GM10266 (cell line): ENCODE data around the gene PGK2.
"Not testable (repeated sequence)": the region's sequence is repeated elsewhere in the genome, so short reads cannot be mapped to it uniquely, and the experiment has no call there.

Experiments used
- DNase-seq: peaks from one replicate; pipeline ENCODE4 v3.0.0; 2012; ENCODE audit errors: extremely low spot score
- TF ChIP-seq, protein P1 (sequence below): IDR thresholded peaks from 2 replicates; pipeline ENCODE4 v1.5.1; 2012; ENCODE audit warnings: mild to moderate bottlenecking, low read depth; ENCODE audit not compliant: control insufficient read depth, insufficient read depth; ENCODE audit errors: missing control alignments

PGK2 gene

DNA sequence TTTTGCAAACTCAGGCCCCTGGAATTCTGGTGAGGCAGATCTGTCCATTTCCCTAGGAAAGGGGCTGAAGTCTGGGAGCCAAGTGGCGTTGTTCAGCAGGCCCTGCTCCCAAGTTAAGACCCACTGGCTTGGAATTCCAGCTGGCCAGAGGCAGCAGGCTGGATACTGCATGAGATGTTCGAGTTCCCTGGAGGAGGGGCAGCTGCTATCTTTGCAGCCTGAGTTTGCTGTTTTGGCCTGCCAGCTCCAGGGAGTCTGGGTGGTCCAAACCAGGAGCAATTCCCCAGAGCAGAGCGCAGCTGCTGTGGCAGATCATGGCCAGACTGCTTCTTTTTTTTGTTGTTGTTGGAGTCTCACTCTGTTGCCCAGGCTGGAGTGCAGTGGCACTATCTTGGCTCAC lies 18.2 kb upstream of the PGK2 start:
- no peak for DNase-seq
- TF ChIP-seq, protein P1, sequence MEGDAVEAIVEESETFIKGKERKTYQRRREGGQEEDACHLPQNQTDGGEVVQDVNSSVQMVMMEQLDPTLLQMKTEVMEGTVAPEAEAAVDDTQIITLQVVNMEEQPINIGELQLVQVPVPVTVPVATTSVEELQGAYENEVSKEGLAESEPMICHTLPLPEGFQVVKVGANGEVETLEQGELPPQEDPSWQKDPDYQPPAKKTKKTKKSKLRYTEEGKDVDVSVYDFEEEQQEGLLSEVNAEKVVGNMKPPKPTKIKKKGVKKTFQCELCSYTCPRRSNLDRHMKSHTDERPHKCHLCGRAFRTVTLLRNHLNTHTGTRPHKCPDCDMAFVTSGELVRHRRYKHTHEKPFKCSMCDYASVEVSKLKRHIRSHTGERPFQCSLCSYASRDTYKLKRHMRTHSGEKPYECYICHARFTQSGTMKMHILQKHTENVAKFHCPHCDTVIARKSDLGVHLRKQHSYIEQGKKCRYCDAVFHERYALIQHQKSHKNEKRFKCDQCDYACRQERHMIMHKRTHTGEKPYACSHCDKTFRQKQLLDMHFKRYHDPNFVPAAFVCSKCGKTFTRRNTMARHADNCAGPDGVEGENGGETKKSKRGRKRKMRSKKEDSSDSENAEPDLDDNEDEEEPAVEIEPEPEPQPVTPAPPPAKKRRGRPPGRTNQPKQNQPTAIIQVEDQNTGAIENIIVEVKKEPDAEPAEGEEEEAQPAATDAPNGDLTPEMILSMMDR = no peak

DNA sequence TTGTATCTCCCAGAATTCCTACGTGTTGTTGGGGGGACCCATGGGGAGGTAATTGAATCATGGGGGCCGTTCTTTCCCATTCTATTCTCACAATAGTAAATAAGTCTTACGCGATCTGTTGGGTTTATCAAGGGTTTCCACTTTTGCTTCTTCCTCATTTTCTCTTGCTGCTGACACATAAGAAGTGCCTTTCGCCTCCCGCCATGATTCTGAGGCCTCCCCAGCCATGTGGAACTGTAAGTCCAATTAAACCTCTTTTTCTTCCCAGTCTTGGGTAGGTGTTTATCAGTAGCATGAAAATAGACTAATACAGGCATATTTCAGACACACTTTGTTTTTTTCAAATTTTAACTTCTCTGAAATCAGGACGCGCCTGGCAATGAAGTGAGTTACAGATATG lies 14.4 kb upstream of the PGK2 start:
- DNase-seq = no peak
- TF ChIP-seq, protein P1 = no peak

DNA sequence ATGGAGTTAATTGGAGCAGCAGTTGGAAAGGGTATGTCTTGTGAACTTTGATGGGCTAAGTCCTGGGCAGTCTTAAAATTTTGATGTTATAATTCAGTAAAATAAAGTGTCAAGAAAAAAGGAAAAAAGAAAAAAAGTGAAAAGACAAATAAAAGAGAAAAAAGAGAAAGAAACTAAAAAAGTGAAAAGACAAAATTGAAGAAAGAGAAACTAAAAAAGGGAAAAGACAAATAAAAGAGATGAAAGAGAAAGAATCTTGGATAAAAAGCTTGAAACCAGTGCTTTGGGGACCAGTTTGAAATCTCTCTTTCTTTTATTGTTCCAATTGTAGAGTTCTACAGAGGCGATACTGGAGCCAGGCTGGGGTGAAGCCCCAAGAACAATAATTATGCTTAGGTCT lies 12.0 kb upstream of the PGK2 start:
- TF ChIP-seq, protein P1 = no peak
- no peak for DNase-seq

DNA sequence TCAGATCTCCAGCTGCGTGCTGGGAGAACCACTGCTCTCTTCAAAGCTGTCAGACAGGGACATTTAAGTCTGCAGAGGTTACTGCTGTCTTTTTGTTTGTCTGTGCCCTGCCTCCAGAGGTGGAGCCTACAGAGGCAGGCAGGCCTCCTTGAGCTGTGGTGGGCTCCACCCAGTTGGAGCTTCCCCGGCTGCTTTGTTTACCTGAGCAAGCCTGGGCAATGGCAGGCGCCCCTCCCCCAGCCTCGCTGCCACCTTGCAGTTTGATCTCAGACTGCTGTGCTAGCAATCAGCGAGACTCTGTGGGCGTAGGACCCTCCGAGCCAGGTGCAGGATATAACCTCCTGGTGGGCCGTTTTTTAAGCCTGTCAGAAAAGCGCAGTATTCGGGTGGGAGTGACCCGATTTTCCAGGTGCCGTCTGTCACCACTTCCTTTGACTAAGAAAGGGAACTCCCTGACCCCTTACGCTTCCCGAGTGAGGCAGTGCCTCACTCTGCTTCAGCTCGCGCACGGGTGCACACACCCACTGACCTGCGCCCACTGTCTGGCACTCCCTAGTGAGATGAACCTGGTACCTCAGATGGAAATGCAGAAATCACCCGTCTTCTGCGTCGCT lies 9.9 kb upstream of the PGK2 start:
- DNase-seq = not testable (repeated sequence)

DNA sequence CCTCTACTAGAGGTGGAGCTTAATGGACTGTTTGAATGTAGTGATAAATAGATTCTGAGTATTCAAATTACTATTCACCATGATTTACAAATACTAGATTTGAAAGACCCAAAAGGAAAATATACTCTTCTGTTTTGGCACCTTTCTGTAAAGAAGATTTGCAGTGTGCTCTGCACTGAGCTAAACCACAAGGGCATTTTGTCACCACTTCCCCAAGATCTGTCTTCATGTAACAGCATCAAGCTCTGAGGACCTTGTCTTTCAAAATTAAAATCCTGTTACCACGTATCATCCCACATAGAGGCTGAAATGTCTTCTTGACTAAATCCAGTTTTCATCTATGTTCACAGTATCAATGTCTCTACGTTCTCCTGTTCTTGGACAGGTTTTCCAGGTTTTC lies 3.3 kb upstream of the PGK2 start:
- TF ChIP-seq, protein P1 = no peak
- no peak for DNase-seq

DNA sequence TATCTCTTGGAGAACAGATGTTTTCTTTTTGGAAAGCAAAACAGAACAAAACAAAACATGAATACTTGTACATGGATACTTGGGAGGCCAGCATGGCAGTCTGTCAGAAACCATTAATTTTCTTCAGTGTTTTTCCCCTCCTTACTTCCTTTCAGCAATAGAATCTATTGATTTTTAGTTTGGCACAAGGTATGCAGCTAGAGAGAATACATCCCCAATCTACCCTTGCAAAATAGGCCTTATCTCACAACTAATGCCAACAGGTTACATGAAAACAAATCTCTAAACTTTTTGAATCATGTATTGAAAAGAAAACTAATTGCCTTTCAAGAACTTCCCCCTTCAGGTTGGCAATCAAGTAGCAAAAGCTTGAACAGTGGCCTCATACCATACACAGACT lies 2.8 kb downstream of the PGK2 start:
- TF ChIP-seq, protein P1 = no peak

DNA sequence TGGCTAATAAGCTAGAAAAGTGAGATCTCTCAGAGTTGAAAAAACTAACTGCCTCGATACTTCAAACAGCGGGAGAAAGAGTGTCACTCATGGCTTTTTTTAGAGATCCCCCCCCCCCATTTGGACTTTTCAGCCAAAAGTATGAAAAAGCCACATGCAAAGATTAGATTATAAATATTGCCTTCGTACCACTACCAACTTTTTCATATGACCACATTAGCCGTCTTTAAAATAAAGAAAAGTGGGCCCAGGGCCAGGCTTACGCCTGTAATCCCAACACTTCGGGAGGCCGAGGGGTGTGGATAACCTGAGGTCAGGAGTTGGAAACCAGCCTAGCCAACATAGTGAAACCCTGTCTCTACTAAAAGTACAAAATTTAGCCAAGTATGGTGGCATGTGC lies 4.4 kb downstream of the PGK2 start:
- no peak for DNase-seq

More for the DNA sequence above, 2.8 kb downstream of the PGK2 start:
- DNase-seq = no peak

More for the DNA sequence above, 4.4 kb downstream of the PGK2 start:
- TF ChIP-seq, protein P1 = no peak
